ENCODE measurements around the gene HIPK4.
A peak's percentile ranks its signal among the peaks of the same experiment; 100 is the strongest.
"Not testable (repeated sequence)": the region's sequence is repeated elsewhere in the genome, so short reads cannot be mapped to it uniquely, and the experiment has no call there.

The HIPK4 gene

DNA sequence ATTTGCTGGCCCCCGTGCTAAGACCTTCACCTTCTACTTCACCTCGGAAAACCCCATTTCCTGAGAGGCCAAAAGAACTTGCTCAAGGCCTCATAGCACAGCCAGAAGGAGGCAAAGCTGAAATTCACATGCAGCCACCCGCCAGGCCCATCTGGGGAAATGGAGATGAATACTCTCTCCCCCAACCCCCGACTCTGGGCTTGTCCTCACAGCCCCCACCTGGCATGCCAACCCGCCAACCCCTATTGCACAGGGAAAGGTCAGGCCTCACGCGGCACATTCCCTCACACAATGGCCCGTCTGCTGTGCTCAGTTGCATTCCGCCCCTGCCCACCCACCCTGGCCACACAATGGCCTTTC, 20.0 kb upstream of the HIPK4 start:
- Histone ChIP-seq H3K79me1 (replicated peaks; ENCODE audit: low read length, poor library complexity, severe bottlenecking) (no peaks in the 10 kb centered on the region), H3K18ac (ENCODE audit: low read depth in 1 of 2, low read length in 2 of 2) (no peak overlapping the region), H2BK15ac (ENCODE audit: low read depth, poor library complexity, severe bottlenecking) (no peak overlapping the region), H3K27ac (ENCODE audit: low read length, poor library complexity, severe bottlenecking) (no peak overlapping the region), H3K9me3 (ENCODE audit: control insufficient read depth, low read length) (no peaks in the 10 kb centered on the region), H3K4me2 (ENCODE audit: low read length, poor library complexity, severe bottlenecking) (no peak overlapping the region), H3K4me3 (ENCODE audit: insufficient read depth in 1 of 2, low read depth in 1 of 2, low read length in 2 of 2) (no peak overlapping the region), H4K8ac (ENCODE audit: low read length) (no peak overlapping the region), H4K91ac (ENCODE audit: low read length) (no peak overlapping the region), H3K36me3 (ENCODE audit: control insufficient read depth in 1 of 2, insufficient read depth in 2 of 2, low read depth in 1 of 2, low read length in 2 of 2) (no peaks in the 10 kb centered on the region), H2BK5ac (ENCODE audit: low read depth, low read length, poor library complexity, severe bottlenecking) (no peak overlapping the region), H2BK120ac (ENCODE audit: low read depth, low read length) (no peak overlapping the region), H3K27me3 (ENCODE audit: control insufficient read depth in 1 of 2, insufficient read depth in 1 of 2, low read length in 2 of 2) (peaks cover 3 to 21% of the 10 kb centered on the region in 2 experiments), H3K23ac (ENCODE audit: low read length in 2 of 2) (no peak overlapping the region), H3K9ac (ENCODE audit: low read length) (no peak overlapping the region), H2AFZ (ENCODE audit: low read depth, low read length) (no peak overlapping the region), H2AK5ac (ENCODE audit: low read length, severe bottlenecking) (no peak overlapping the region), H2BK12ac (ENCODE audit: low read length in 2 of 2) (no peak overlapping the region), H3K4ac (ENCODE audit: low read depth in 1 of 2, low read length in 2 of 2) (no peak overlapping the region), H3K14ac (ENCODE audit: low read length in 2 of 2) (no peak overlapping the region), H3K4me1 (ENCODE audit: control insufficient read depth, insufficient read depth, low read depth, low read length) (peaks cover 25% of the 10 kb centered on the region)
- DNase-seq: no peak
- 85% methylated on average over 8 of the region's 9 CpGs for WGBS

DNA sequence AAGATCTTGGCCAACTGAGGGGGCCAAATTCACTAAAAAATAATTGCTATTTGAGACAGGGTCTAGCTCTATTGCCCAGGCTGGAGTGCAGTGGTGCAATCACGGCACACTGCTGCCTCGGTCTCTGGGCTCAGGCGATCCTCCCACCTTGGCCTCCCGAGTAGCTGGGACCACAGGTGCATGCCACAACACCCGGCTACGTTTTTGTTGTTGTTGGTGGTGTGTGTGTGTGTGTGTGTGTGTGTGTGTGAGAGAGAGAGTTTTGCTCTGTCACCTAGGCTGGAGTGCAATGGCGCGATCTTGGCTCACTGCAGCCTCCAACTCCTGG, 18.6 kb upstream of the HIPK4 start:
- Histone ChIP-seq H3K27me3 (ENCODE audit: control insufficient read depth in 1 of 2, insufficient read depth in 1 of 2, low read length in 2 of 2) (peaks cover 3 to 21% of the 10 kb centered on the region in 2 experiments), H3K4me1 (ENCODE audit: control insufficient read depth, insufficient read depth, low read depth, low read length) (peaks cover 21% of the 10 kb centered on the region)
- not testable (repeated sequence) for H4K8ac ChIP-seq (ENCODE audit: low read length); H2BK12ac ChIP-seq (ENCODE audit: low read length in 2 of 2); H4K91ac ChIP-seq (ENCODE audit: low read length); H2BK15ac ChIP-seq (ENCODE audit: low read depth, poor library complexity, severe bottlenecking); H2BK5ac ChIP-seq (ENCODE audit: low read depth, low read length, poor library complexity, severe bottlenecking); H3K4ac ChIP-seq (ENCODE audit: low read depth in 1 of 2, low read length in 2 of 2); H2AK5ac ChIP-seq (ENCODE audit: low read length, severe bottlenecking); H3K18ac ChIP-seq (ENCODE audit: low read depth in 1 of 2, low read length in 2 of 2); H3K4me3 ChIP-seq (ENCODE audit: insufficient read depth in 1 of 2, low read depth in 1 of 2, low read length in 2 of 2); H3K27ac ChIP-seq (ENCODE audit: low read length, poor library complexity, severe bottlenecking); H3K79me1 ChIP-seq (replicated peaks; ENCODE audit: low read length, poor library complexity, severe bottlenecking); H2AFZ ChIP-seq (ENCODE audit: low read depth, low read length); H3K36me3 ChIP-seq (ENCODE audit: control insufficient read depth in 1 of 2, insufficient read depth in 2 of 2, low read depth in 1 of 2, low read length in 2 of 2); H3K9ac ChIP-seq (ENCODE audit: low read length); H3K9me3 ChIP-seq (ENCODE audit: control insufficient read depth, low read length); H3K4me2 ChIP-seq (ENCODE audit: low read length, poor library complexity, severe bottlenecking); H2BK120ac ChIP-seq (ENCODE audit: low read depth, low read length); H3K14ac ChIP-seq (ENCODE audit: low read length in 2 of 2); H3K23ac ChIP-seq (ENCODE audit: low read length in 2 of 2); DNase-seq
- WGBS: 91% methylated on average over 8 of the region's 8 CpGs

- H3K4me1 ChIP-seq (ENCODE audit: control insufficient read depth, insufficient read depth, low read depth, low read length): peaks cover 21% of the 10 kb centered on the region
- 89% methylated on average over 22 of the region's 22 CpGs for WGBS
- no peak overlapping the region for H2BK12ac ChIP-seq (ENCODE audit: low read length in 2 of 2)
These were observed 18.0 kb upstream of the HIPK4 start for GRCh38 chr19:40407714-40408597.

DNA sequence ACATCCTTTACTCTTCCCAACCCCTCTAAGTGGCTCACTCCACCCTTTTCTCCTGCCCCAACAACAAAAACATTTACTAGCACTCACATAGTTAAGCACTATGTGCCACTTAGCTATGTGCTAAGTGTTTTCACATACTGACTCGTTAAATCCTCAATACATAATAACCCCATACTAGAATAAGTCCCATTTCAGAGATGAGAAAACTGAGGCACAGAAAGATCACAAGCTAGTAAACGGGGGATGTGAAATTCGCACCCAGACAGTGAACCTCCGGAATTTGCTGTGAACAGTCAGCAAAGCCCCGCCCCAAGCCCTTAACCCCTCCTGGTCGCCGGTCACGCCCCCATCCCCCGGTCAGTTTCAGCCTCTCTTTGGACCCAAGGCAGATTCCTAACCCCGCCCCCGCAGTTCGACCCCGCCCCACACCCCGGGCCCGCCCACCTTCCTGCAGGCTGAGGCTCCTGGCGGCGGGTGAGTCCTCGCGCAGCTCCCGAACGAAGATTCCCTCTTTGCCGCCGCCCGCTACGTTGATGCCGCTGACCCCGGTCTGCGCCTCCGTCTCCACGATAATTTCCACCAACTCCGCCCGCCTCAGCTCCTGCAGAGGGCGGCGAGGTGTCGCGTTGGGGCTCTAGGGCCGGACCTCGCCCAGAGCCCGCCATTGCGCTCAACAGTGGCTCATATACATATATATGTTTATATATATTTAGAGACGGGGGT, 13.4 kb upstream of the HIPK4 start:
- peak overlapping the region; percentile 72 for H3K9ac ChIP-seq (ENCODE audit: low read length)

More at GRCh38 chr19:40407714-40408597, 18.0 kb upstream of the HIPK4 start:
- no peaks in the 10 kb centered on the region for H3K36me3 ChIP-seq (ENCODE audit: control insufficient read depth in 1 of 2, insufficient read depth in 2 of 2, low read depth in 1 of 2, low read length in 2 of 2)
- no peak overlapping the region for H3K14ac ChIP-seq (ENCODE audit: low read length in 2 of 2)
- H3K4ac ChIP-seq (ENCODE audit: low read depth in 1 of 2, low read length in 2 of 2): no peak overlapping the region
- no peak overlapping the region for H2AK5ac ChIP-seq (ENCODE audit: low read length, severe bottlenecking)
- H3K27ac ChIP-seq (ENCODE audit: low read length, poor library complexity, severe bottlenecking): no peak overlapping the region
- no peak overlapping the region for H3K4me3 ChIP-seq (ENCODE audit: insufficient read depth in 1 of 2, low read depth in 1 of 2, low read length in 2 of 2)
- DNase-seq: no peak
- H3K9me3 ChIP-seq (ENCODE audit: control insufficient read depth, low read length): no peaks in the 10 kb centered on the region
- H3K4me2 ChIP-seq (ENCODE audit: low read length, poor library complexity, severe bottlenecking): no peak overlapping the region
- H3K27me3 ChIP-seq (ENCODE audit: control insufficient read depth in 1 of 2, insufficient read depth in 1 of 2, low read length in 2 of 2): peaks cover 2 to 15% of the 10 kb centered on the region in 2 experiments
- H3K79me1 ChIP-seq (replicated peaks; ENCODE audit: low read length, poor library complexity, severe bottlenecking): no peaks in the 10 kb centered on the region
- H3K9ac ChIP-seq (ENCODE audit: low read length): no peak overlapping the region
- H2AFZ ChIP-seq (ENCODE audit: low read depth, low read length): no peak overlapping the region
- no peak overlapping the region for H2BK5ac ChIP-seq (ENCODE audit: low read depth, low read length, poor library complexity, severe bottlenecking)
- H2BK15ac ChIP-seq (ENCODE audit: low read depth, poor library complexity, severe bottlenecking): peak overlapping the region; percentile 36
- H3K23ac ChIP-seq (ENCODE audit: low read length in 2 of 2): no peak overlapping the region
- peak overlapping the region; percentile 58 for H4K91ac ChIP-seq (ENCODE audit: low read length)
- H2BK120ac ChIP-seq (ENCODE audit: low read depth, low read length): no peak overlapping the region
- H3K18ac ChIP-seq (ENCODE audit: low read depth in 1 of 2, low read length in 2 of 2): no peak overlapping the region
- peak overlapping the region; percentile 62 for H4K8ac ChIP-seq (ENCODE audit: low read length)

More for the DNA sequence above, 13.4 kb upstream of the HIPK4 start:
- Histone ChIP-seq H2BK12ac (ENCODE audit: low read length in 2 of 2) (peak overlapping the region in 1 of 2 experiments; percentile 7), H3K79me1 (replicated peaks; ENCODE audit: low read length, poor library complexity, severe bottlenecking) (peaks cover 1% of the 10 kb centered on the region), H3K4me1 (ENCODE audit: control insufficient read depth, insufficient read depth, low read depth, low read length) (peaks cover 5% of the 10 kb centered on the region), H3K18ac (ENCODE audit: low read depth in 1 of 2, low read length in 2 of 2) (peak overlapping the region; percentile 84 to 85), H2BK120ac (ENCODE audit: low read depth, low read length) (peak overlapping the region; percentile 29), H3K14ac (ENCODE audit: low read length in 2 of 2) (no peak overlapping the region), H3K27ac (ENCODE audit: low read length, poor library complexity, severe bottlenecking) (peak overlapping the region; percentile 6), H2AK5ac (ENCODE audit: low read length, severe bottlenecking) (no peak overlapping the region), H2AFZ (ENCODE audit: low read depth, low read length) (no peak overlapping the region), H3K36me3 (ENCODE audit: control insufficient read depth in 1 of 2, insufficient read depth in 2 of 2, low read depth in 1 of 2, low read length in 2 of 2) (peaks cover 0 to 4% of the 10 kb centered on the region in 2 experiments), H4K91ac (ENCODE audit: low read length) (no peak overlapping the region), H3K27me3 (ENCODE audit: control insufficient read depth in 1 of 2, insufficient read depth in 1 of 2, low read length in 2 of 2) (peaks cover 0 to 3% of the 10 kb centered on the region in 2 experiments), H3K23ac (ENCODE audit: low read length in 2 of 2) (no peak overlapping the region), H3K4ac (ENCODE audit: low read depth in 1 of 2, low read length in 2 of 2) (peak overlapping the region in 1 of 2 experiments; percentile 77), H2BK5ac (ENCODE audit: low read depth, low read length, poor library complexity, severe bottlenecking) (no peak overlapping the region), H3K9me3 (ENCODE audit: control insufficient read depth, low read length) (no peaks in the 10 kb centered on the region), H3K4me2 (ENCODE audit: low read length, poor library complexity, severe bottlenecking) (peak overlapping the region; percentile 77), H4K8ac (ENCODE audit: low read length) (peak overlapping the region; percentile 59), H3K4me3 (ENCODE audit: insufficient read depth in 1 of 2, low read depth in 1 of 2, low read length in 2 of 2) (peak overlapping the region; percentile 66 to 78), H2BK15ac (ENCODE audit: low read depth, poor library complexity, severe bottlenecking) (no peak overlapping the region)
- WGBS: 2% methylated on average over 32 of the region's 41 CpGs
- peak; percentile 88 for DNase-seq

All from mesenchymal stem cell (in vitro differentiated cells and primary cell).